ENCODE results near the gene SLC4A1. TPM values are rescaled to one million over a fixed set of nuclear protein-coding genes. Genes with fewer than 3 reads are reported as not detected.

Gene SLC4A1
- total RNA-seq, 3 donors from 2014 or later (not counting 1 experiment from before 2014, with no cell fraction given): not detected

GRCh38 chr17:44256671-44257070, 11.3 kb downstream of the SLC4A1 start:
- WGBS (ENCODE audit: insufficient coverage): 76% methylated on average over 4 of the region's 4 CpGs
- TF ChIP-seq, protein P1, sequence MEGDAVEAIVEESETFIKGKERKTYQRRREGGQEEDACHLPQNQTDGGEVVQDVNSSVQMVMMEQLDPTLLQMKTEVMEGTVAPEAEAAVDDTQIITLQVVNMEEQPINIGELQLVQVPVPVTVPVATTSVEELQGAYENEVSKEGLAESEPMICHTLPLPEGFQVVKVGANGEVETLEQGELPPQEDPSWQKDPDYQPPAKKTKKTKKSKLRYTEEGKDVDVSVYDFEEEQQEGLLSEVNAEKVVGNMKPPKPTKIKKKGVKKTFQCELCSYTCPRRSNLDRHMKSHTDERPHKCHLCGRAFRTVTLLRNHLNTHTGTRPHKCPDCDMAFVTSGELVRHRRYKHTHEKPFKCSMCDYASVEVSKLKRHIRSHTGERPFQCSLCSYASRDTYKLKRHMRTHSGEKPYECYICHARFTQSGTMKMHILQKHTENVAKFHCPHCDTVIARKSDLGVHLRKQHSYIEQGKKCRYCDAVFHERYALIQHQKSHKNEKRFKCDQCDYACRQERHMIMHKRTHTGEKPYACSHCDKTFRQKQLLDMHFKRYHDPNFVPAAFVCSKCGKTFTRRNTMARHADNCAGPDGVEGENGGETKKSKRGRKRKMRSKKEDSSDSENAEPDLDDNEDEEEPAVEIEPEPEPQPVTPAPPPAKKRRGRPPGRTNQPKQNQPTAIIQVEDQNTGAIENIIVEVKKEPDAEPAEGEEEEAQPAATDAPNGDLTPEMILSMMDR (IDR thresholded peaks at IDR 0.05): no peak
- DNase-seq (no peak), ATAC-seq (no peak)
- Histone ChIP-seq H3K36me3 (ENCODE audit: control insufficient read depth, insufficient read depth, low read length) (no peaks in the 10 kb centered on the region), H3K27me3 (ENCODE audit: control insufficient read depth, insufficient read depth, low read length) (no peaks in the 10 kb centered on the region), H3K27ac (ENCODE audit: low read length) (no peak overlapping the region), H3K4me3 (ENCODE audit: low read length) (no peak overlapping the region), H3K9me3 (ENCODE audit: control insufficient read depth, insufficient read depth, low read length) (no peaks in the 10 kb centered on the region), H3K4me1 (ENCODE audit: control insufficient read depth, insufficient read depth, low read length) (no peaks in the 10 kb centered on the region)
- Mint-ChIP-seq H3K4me3 (no peak overlapping the region), H3K27ac (no peak overlapping the region), H3K9me3 (no peaks in the 10 kb centered on the region), H3K27me3 (ENCODE audit: low read depth in 2 of 2) (no peaks in the 10 kb centered on the region), H3K36me3 (no peaks in the 10 kb centered on the region), H3K4me1 (no peaks in the 10 kb centered on the region)
- intact Hi-C loops (cut with micrococcal nuclease): no loop called here

GRCh38 chr17:44255915-44256314, 12.0 kb downstream of the SLC4A1 start:
- DNase-seq (no peak), ATAC-seq (no peak)
- H3K4me1 Mint-ChIP-seq: no peaks in the 10 kb centered on the region
- Histone ChIP-seq H3K4me1 (ENCODE audit: control insufficient read depth, insufficient read depth, low read length) (no peaks in the 10 kb centered on the region), H3K9me3 (ENCODE audit: control insufficient read depth, insufficient read depth, low read length) (no peaks in the 10 kb centered on the region), H3K4me3 (ENCODE audit: low read length) (no peak overlapping the region), H3K27ac (ENCODE audit: low read length) (no peak overlapping the region), H3K27me3 (ENCODE audit: control insufficient read depth, insufficient read depth, low read length) (no peaks in the 10 kb centered on the region), H3K36me3 (ENCODE audit: control insufficient read depth, insufficient read depth, low read length) (no peaks in the 10 kb centered on the region)
- no peaks in the 10 kb centered on the region for H3K27me3 Mint-ChIP-seq (ENCODE audit: low read depth in 2 of 2)
- no peak overlapping the region for H3K4me3 Mint-ChIP-seq
- 85% methylated on average over 2 of the region's 2 CpGs for WGBS (ENCODE audit: insufficient coverage)
- no peaks in the 10 kb centered on the region for H3K36me3 Mint-ChIP-seq
- TF ChIP-seq, protein P1 (IDR thresholded peaks at IDR 0.05): no peak
- H3K27ac Mint-ChIP-seq: no peak overlapping the region
- intact Hi-C loops (cut with micrococcal nuclease): no loop called here
- H3K9me3 Mint-ChIP-seq: no peaks in the 10 kb centered on the region

DNA sequence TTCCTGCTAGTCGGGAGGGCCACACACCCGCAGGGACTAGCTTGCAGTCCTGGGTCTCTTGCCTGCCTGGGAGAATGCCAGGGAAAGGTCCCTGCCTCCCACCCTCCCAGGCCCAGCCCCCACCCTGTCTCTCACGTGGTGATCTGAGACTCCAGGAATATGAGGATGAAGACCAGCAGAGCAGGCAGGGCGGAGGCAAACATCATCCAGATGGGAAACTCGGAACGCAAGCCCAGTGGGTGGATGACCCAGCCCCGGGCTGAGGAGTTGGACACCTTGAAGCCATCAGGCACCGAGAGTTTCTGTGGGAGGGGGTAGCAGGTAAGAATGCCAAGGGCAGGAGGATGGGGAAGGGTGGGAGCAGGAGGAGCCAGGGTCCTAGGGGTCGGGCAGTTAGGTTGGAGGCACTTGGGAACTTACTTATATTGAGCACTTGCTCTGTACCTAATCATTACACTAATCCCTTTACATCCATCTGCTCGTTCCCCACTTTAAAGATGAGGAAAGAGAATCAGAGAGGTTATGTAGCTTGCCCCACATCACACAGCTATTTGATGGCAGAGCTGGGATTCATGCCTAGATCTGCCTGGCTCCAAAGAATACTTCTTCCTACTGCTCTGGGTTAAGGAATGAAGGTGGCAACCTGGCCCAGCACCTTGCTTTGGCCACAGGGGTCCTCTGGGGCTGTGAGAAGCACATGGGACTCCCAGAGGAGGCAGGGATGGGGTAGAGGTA, 13.4 kb downstream of the SLC4A1 start:
- no peak for DNase-seq
- Mint-ChIP-seq H3K9me3 (no peaks in the 10 kb centered on the region), H3K36me3 (no peaks in the 10 kb centered on the region), H3K27me3 (ENCODE audit: low read depth in 2 of 2) (no peaks in the 10 kb centered on the region), H3K4me1 (no peaks in the 10 kb centered on the region), H3K27ac (no peak overlapping the region), H3K4me3 (no peak overlapping the region)
- intact Hi-C loops (cut with micrococcal nuclease): no loop called here
- Histone ChIP-seq H3K36me3 (ENCODE audit: control insufficient read depth, insufficient read depth, low read length) (no peaks in the 10 kb centered on the region), H3K27me3 (ENCODE audit: control insufficient read depth, insufficient read depth, low read length) (no peaks in the 10 kb centered on the region), H3K27ac (ENCODE audit: low read length) (no peak overlapping the region), H3K9me3 (ENCODE audit: control insufficient read depth, insufficient read depth, low read length) (no peaks in the 10 kb centered on the region), H3K4me1 (ENCODE audit: control insufficient read depth, insufficient read depth, low read length) (no peaks in the 10 kb centered on the region), H3K4me3 (ENCODE audit: low read length) (no peak overlapping the region)
- TF ChIP-seq, protein P1 (IDR thresholded peaks at IDR 0.05): no peak
- 85% methylated on average over 8 of the region's 10 CpGs for WGBS (ENCODE audit: insufficient coverage)
- ATAC-seq: no peak

DNA sequence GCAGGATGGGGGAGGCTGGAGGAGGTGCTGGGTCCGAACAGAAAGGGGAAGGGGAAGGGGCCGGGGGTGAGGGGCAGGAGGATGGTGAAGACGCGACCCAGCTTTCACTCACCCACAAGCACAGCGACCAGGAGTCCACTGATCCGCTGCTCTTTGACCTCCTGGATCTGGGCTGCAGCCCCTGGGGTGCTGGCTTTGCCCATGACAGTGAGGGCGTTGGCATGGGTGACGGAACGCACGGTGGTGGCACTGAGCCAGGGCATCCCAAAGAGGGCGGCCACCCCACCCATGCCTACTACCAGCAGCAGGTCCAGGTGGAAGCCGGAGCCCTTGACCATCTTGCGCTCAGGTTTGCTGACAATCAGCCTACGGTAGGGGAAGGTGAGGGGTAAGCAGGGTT, 14.9 kb downstream of the SLC4A1 start:
- Mint-ChIP-seq H3K27me3 (ENCODE audit: low read depth in 2 of 2) (no peaks in the 10 kb centered on the region), H3K9me3 (no peaks in the 10 kb centered on the region), H3K4me3 (no peak overlapping the region), H3K27ac (no peak overlapping the region), H3K4me1 (peaks cover 0 to 9% of the 10 kb centered on the region in 2 donors), H3K36me3 (no peaks in the 10 kb centered on the region)
- Histone ChIP-seq H3K9me3 (ENCODE audit: control insufficient read depth, insufficient read depth, low read length) (no peaks in the 10 kb centered on the region), H3K36me3 (ENCODE audit: control insufficient read depth, insufficient read depth, low read length) (no peaks in the 10 kb centered on the region), H3K4me3 (ENCODE audit: low read length) (no peak overlapping the region), H3K27ac (ENCODE audit: low read length) (no peak overlapping the region), H3K27me3 (ENCODE audit: control insufficient read depth, insufficient read depth, low read length) (no peaks in the 10 kb centered on the region), H3K4me1 (ENCODE audit: control insufficient read depth, insufficient read depth, low read length) (peaks cover 12% of the 10 kb centered on the region)
- ATAC-seq (no peak), DNase-seq (no peak)
- intact Hi-C loops (cut with micrococcal nuclease): no loop called here
- TF ChIP-seq, protein P1 (IDR thresholded peaks at IDR 0.05): no peak
- WGBS (ENCODE audit: insufficient coverage): 77% methylated on average over 11 of the region's 14 CpGs

Data from natural killer cell (primary cell).